NCI-H345 (cell line): Measurements from ENCODE around the gene AFAP1.

Source experiments
- DNase-seq: peaks from one replicate; lab custom pipeline; 2025; lab: John Stamatoyannopoulos, UW

Gene AFAP1

DNA sequence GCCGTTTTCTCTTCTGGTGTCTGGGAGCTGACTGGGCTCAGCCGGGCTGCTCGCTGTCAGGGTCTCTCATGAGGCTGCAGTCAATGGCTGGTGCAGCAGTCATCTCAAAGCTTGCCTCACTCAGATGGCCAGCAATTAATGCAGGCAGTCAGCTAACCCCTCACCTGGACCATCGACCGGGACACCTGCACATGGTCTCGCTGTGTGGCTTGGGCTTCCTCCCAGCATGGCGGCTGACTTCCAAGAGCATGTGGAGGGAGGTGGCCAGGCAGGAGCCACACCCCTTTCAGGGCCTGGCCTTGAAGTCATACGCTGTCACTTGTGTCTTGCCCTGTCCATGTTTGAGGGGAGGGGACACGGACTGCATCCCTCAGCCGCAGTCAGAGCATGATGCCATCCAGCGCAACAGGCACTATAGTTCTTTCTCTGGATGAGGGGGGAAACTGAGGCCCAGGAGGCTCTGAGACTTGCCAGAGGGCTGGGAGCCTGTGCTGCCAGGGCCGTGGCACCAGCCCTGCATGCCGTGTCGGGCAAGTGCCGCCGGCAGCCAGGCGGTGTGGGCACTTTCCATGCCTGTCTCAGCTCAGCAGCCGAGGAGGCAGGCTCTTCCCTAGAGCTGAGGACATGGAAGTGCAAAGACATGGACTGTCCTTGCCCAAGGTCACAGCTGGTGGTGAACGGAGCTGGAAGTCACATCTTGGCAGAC is 201.8 kb downstream of the AFAP1 start:
- DNase-seq: no peak

DNA sequence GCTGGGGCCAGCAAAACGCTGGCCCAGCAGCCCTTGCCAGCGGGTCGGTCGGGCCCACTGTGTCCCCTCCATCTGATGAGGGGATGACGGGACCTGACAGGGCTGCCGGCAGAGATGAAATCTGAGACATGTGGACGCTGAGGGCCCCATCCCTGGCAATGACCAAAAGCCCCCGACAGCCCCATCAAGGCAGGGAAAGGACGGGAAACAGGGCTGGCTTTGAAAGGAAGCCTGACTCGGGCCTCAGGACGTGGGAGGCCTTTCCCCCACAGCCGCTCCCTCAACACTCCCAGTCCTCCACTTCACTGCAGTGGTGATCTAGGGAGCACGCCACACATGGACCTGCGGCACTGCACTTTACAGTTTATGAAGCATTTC is 202.4 kb downstream of the AFAP1 start:
- no peak for DNase-seq

DNA sequence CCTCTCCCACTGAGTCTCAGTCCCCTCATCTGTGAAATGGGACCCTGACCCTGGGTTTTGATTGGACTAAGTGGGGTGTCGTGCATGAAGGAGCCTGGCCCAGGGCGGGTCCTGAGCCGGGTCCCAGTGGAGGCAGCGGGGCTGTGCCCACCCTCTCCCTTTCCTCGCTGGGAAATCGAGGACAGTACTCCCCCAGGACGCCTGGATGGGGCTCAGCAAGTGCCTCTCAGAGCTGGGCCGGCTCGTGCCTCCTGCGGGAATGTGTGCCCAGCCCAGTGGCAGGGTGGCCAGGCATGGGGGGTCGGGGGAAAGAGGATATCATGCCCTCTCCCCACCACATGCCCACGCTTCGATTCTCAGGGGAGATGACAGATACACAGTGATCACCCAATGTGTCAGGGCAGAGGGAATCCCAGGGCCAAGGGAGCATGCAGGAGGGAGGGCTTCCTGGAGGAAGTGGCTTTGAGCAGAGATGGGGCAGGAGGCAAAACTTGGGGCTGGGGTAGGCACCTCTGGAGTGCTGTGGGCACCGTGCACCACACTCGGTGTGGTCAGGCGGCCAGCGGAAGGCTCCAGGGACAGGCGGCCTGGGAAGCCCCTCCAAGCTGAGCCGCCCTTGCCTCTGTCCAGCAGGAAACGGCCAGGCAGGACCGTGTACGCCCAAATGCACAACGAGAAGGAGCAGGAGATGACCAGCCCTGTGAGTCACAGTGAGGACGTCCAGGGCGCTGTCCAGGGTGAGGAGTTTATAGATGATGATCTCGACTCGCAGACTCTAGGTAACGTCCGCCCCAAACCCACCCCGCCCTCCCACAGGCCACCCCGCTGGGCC is 203.0 kb downstream of the AFAP1 start:
- DNase-seq: no peak

DNA sequence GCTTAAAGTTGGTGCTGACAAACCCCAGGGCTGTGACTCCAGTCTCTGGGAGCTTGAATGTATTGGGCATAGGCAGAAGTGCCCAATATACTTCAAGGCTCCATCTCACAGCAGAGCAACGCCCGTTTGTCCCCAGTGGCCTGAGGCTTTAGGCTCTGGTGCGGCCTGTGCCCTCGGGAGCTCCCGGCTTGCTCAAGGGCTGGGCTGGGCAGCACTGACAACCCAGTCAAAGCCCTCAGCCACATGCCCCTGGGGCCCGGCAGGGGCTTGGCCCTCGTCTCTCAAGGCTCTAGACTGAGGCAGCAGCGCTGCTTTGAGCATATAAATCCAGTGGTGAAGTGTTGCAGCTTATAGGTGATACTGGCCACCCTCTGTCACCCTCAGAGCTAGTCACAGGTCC is 203.7 kb downstream of the AFAP1 start:
- no peak for DNase-seq

DNA sequence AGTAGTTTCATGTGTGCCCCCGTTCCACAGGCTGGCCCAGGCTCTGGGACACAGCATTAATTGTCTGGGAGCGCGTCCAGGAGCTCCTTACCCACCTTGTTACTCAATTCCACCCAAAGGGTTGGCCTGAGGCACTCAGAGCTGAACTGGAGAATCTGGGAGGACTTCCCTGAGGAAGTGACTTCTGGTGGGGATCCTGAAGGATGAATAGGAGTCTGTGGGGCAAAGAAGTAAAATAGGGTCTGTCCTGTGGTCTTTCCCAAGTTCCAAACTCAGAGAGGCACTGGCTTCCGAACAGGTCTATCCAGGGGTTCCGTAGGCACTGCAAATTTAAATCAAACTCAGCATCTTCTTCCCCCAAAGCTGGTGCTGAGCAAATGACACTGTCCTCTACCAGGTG is 204.3 kb downstream of the AFAP1 start:
- DNase-seq: no peak

DNA sequence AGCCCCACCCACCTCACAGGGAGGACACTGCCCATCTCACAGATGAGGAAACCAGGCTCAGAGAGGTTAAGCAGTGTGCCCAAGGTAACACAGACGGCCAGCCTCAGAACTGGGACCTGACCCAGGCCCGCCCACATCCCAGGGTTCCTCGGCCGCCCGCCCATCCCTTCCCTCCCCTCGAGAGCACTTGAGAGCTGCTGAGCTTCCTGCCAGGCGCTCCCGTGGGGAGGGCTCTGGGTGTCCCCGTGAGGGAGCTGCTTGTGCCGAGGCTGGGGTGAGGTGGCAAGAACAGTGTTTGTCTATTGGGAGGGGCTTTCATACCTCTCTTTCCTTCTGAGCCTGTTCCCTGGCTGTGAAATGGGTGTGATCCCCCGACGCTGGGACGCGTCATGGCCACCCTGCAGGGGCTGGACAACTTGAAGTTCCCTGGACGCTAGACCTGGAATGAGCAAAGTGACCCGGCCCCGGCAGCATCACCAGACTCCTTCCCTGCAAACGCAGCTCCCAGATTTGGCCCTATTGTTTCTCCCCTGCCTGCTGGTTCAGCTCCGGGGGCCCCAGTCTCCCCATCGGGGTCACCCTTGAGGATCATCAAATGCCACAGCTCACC is 204.9 kb downstream of the AFAP1 start:
- DNase-seq: no peak

DNA sequence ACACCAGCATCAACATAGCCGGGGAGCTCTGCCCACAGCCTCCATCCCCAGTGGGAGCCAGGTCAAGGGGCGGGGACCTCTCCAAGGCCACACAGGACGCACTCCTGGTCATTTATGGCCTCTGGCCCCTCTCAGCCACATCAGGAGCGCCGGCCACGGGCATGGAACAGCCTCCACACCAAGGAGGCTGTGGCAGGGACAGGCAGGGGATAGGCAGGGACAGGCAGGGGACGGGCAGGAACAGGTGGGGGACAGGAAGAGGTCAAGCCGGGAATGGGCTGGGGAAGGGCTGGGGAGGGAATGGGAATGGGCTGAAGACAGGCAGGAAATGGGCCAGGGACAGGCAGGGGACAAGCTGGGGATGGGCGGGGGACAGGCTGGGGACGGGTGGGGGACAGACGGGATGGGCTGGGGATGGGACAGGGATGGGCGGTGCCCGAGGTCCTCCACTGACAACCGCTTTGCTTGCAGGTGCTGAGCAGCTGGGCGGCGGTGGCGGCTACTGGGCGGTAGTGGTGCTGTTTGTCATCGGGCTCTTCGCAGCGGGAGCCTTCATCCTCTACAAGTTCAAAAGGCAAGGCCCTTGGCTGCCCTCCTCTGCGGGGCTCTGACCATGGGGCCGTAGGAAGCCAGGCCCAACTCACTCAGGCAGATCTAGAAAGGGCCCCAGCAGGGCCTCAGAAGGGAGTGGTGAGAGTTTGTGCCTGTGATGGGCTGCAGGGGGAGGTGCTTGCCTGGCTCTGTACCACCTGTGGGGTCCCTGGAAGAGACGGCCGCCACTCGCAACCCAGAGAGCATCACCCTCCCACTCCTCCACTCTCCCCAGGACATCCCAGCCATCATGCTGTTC is 205.6 kb downstream of the AFAP1 start:
- no peak for DNase-seq

DNA sequence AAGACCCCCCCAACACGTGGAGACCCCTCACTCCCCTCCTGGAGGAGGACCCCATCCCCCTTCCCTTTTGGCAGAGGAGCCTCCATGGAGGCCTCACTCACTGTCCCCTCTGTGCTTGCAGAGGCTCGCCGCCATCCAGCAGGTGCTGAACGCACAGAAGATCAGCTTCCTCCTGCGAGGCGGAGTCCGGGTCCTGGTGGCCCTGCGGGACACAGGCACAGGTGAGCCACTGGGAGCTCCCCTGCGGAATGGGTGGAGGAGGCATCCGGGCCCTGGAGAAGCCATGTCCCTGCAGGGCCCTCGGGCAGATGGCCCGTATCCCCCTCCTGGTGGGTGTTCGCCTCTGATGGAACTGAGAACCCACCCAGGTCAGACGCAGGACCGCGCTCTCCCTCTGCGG is 206.5 kb downstream of the AFAP1 start:
- DNase-seq: no peak

DNA sequence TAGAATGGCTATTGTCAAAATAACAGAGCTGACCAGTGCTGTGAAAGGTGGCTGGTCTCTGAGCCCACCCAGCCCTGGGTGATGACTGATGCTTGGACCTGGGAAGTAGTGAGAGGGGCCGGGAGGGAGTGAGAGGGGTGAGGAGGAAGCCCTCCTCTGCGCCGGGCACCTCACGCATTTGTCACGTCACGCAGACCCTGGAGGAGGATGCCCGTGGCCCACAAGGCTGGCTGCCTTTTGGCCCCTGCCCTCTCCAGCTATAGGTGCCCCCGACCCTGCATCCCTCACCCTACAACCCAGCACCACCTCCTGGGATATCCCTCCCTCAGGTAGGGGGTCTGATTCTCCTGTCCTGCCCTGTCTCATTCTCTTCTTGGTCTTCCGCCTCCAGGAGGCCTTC is 207.4 kb downstream of the AFAP1 start:
- no peak for DNase-seq

DNA sequence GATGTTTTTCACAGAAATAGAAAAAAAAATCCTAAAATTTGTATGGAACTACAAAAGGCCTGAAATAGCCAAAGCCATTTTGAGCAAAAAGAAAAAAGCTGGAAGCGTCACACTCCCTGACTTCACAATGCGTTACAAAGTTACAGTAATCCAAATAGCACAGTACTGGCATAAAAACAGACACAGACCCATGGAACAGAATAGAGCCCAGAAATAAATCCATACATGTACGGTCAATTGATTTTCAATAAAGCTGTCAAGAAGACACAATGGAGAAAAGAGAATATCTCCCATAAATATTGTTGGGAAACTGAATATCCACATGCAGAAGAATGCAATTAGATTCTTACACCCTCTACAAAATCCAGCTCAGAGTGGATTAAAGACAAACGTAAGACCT is 208.2 kb downstream of the AFAP1 start:
- DNase-seq: no peak

DNA sequence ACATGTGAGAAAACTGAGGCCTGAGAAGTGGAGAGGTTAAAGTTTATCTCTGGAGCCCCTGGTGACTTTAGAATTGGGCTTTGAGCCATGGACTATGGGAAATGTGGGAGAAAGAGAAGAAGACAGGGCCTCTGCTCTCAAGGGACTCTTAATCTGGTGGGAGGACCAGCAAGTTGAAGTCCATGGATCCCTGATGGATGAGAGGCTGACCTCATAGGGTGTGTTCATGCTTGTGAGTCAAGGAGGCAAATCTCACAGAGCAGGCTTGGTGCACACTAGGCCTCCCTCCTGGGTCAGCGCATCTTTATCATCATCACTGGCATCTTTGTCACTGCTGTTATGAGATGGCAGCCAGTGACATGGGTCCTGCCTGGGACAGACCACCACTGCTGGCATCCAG is 211.9 kb downstream of the AFAP1 start:
- no peak for DNase-seq

DNA sequence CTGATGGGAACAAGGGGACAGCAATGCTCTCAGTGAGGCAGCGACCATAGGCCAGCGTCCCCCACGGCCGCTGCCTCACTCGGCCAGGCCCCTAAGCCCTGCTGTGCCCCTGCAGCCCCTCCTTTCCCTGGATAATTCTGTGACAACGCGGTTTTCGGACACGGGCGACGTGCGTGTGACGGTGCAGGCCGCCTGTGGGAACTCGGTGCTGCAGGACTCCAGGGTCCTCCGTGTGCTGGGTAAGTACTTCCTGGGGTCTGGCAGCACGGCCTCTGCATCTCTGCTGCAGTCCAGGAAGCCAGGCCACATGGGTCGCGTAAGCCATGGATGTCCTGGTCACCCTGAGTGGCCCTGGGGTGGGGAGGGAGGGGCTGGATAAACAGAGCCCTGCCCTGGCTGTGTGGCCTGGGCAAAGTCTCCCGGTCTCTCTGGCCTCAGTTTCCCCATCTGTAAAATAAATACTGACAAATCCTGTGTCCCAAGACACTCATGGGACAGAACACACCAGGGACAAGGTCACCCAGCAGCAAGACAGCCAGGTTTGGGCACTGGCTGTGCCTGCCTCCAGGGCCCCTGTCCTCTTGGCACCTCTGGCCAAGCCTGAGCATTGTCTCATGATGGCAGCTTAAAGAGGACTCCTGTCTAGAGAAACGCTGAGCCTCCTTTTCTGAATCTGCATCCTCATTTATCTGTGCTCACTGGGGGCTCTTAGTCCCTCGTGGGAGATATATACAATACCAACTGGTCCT is 212.8 kb downstream of the AFAP1 start:
- no peak for DNase-seq

DNA sequence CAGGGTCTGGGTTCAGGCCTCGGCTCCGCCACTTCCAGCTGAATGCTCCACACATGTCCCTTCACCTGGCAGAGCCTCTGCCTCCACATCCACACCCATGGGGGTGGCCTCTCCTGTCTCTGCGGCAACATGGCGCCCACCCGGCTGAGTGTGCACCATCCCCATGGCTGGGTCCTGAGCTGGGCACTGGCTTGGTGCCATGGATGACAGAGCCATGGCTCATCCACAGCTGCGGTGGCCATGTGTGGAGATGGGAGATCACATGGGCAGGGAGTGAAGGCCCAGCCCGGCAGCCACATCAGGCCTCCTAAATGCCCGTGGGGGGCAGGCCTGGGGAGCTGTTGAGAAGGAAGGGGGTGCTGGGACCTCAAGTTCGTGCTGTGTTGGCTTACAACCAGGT is 213.7 kb downstream of the AFAP1 start:
- DNase-seq: no peak

DNA sequence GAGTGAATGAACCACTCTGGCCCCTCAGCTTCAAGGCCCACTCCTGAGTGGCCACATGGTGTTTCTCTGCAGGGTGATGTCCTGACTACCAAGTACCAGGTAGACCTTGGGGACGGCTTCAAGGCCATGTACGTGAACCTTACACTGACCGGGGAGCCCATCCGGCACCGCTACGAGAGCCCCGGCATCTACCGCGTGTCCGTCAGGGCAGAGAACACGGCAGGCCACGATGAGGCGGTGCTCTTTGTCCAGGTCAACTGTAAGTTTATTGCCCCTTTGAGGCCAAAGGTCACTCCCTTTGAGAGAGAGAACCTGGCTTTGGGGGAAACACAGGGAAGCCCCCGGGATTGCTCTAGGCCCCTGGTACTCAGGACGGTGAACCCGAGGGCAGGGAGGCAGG is 216.0 kb downstream of the AFAP1 start:
- no peak for DNase-seq

DNA sequence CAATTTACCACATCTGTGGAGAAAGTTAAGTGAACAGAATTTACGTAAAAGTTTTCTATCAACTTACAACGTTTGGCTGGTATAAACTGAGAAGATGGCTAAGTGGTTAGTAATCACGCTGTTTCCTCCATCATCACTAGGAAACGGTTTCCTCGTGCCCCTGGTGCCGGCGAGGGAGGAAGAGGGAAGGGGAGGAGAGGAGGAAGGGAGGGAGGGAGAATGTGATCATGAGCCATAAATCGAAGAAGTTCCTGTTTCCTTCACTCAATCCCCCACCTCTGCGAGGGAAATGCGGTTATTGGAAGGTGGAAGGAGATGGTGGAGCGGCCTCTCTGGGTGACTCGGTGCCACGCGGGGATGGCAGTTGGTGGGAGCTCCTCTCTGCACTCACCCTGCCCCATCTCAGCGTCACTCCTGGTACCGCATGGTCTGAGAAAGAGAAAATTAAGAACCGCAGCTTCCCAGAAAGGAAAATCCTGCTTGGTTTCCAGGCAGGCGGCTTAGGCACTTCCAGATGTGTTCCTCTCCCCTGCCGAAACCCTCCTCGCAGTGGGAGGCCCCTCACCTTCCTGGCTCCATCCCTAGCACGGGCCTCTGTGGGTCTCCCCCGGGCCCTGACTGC is 216.8 kb downstream of the AFAP1 start:
- no peak for DNase-seq

DNA sequence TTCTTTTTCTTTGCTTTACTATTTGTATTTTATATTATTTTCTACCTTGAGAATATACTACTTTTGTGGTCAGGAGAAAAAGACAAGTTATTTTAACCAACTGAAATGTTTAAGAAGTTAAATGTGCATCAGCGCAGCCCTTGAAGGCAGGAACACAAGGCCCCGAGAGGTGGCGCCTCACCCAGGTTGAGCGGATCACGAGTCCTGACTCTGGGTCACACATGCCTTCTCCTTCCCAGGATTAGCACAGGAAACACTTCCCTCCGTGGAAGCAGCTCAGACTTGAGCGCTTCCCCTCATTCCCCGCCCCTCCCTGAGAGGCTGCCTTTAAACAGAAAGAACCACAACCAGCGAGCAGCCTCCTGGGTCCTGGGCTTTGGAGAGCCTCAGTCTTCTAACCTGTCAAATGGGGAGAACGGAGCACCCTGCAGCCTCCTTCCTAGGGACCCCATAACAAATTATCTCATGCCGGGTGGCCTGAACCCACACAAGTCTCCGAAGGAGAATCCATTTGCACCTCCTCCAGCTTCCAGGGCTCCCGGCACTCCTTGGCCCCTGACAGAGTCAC is 217.6 kb downstream of the AFAP1 start:
- no peak for DNase-seq

DNA sequence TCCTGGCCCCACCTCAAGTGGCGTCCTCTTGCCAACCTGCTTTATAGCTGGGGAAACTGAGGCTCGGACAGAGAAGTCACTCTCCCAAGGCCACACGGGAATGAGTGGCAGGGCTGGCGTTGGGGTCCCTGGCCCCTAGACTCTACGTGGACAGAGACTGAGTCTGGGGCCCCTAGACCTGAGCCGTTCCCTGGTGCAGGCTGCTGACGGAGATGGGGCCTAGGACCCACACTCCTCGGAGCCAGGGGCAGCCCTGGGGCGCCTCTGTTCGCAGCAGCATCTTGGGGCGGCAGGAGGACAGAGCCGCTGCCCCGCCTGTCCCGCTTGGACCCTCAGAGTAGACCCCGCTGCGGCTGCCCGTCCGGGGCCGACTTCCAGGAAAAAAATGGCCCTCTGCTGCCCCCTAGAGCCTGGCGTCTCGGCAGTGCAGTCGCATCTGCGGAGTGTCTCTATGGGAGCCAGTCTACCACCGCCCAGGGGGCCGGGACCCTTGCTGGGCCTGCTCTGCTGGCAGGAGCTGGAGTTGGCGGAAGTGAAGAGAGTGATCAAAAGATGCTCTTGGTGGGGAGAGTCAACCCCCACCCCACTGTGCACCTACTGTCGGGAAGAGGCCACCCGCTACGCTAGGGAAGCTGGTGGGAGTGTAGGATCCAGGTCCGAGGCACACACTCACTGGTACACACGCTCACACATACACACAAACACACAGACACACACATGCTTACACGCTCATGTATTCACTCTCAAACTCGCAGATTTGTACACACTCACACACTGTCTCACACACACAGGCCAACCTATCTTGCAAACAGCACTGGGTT is 220.1 kb downstream of the AFAP1 start:
- DNase-seq: peak; percentile 54

DNA sequence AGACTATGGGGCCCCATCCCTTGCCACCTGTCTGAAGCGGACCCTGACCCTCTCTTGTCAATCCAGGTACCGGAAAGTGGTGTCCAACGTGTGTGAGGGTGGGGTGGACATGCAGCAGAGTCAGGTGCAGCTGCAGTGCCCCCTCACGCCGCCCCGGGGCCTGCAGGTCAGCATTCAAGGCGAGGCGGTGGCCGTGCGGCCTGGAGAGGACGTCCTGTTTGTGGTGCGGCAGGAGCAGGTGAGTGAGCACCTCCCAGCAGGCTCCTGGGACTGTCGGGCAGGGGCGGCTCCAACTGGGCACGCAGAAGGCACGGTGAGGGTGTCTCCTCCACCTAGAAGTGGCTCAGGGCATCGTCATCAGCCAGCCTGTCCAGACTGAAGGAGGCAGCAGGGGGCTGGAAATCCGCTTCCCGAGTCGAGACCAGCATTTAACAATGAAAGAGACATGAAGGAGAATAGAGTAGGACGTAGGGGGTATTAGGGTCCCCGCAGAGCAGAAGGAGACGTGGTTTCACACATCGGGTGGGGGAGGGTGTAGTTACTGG is 221.6 kb downstream of the AFAP1 start:
- DNase-seq: no peak

DNA sequence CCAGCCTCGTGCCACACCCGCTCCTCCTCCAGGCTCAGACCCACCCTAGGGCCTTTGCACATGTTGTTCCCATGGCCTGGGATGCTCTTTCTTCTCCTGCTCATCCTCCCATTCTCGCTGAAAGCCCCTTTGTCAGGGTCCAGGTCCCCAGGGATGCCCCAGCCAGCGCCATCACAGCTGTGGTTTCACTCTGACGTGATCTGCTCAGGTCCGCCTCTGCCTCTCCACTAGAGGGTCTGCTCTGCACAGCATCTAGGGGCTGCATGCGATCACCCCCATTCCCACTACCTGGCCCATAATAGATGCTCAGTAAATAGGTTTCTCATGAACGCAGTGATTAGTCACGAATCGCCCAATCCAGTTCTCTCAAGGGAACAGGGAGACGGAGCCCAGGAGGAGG is 222.5 kb downstream of the AFAP1 start:
- no peak for DNase-seq
